Pancreas (tissue), 10 donors: ENCODE results near the gene CRIM1. TPM values are rescaled to one million over a fixed set of nuclear protein-coding genes. Genes with fewer than 3 reads are reported as not detected.

Experiments
- ATAC-seq, 4 donors: fragments of 200-7000 bp; cut with Tn5 transposase; one replicate each; pipeline versions ENCODE4 v1.8.0 to v1.9.1; 2020; ENCODE audit warnings: mild to moderate bottlenecking in 4 of 4, moderate library complexity in 4 of 4
- DNase-seq, 6 donors: peaks; one replicate each; pipeline ENCODE4 v3.0.0-alpha.2; 2020
- FAIRE-seq: peaks from 2 replicates; lab custom pipeline; 2012; peaks lifted over from hg19 to GRCh38; lab: Jason Lieb, UNC
- H3K27ac ChIP-seq, 4 donors: fragments of 200-600 bp; sonication (generic); 1 replicate in 3 of 4; 2 replicates in 1 of 4; pipeline versions ENCODE4 v1.5.0 to v1.8.0; 2020
- H3K27me3 ChIP-seq, 4 donors: fragments of 200-600 bp; one replicate each; pipeline ENCODE4 v1.8.0; 2021
- H3K36me3 ChIP-seq, 3 donors: fragments of 200-600 bp; sonication (generic) in 1 of 3; one replicate each; pipeline versions ENCODE4 v1.5.0 to v1.8.0; 2020 to 2021
- H3K4me1 ChIP-seq, 3 donors: fragments of 200-600 bp; one replicate each; pipeline ENCODE4 v1.8.0; 2021
- H3K4me3 ChIP-seq, 4 donors: fragments of 200-600 bp; sonication (generic) in 2 of 4; one replicate each; pipeline versions ENCODE4 v1.5.0 to v1.8.0; 2020 to 2021
- H3K9me3 ChIP-seq, 4 donors: fragments of 200-600 bp; one replicate each; pipeline ENCODE4 v1.8.0; 2021
- CTCF ChIP-seq, 4 donors: fragments of 200-600 bp; sonication (generic) in 3 of 4; IDR thresholded peaks; one replicate each; pipeline versions ENCODE4 v1.5.0 to v1.8.0; 2021; ENCODE audit warnings: antibody characterized with exemption in 4 of 4
- WGBS, 2 donors: extraction: QIAGEN DNeasy Blood & Tissue Kit; methylation state at CpG; one replicate each; pipeline ENCODE4 v1.1.7; 2013; 5-methylcytosine and 5-hydroxymethylcytosine counted together
- intact Hi-C, 3 donors: fragments of 100-400 bp; cut with DNase I; formaldehyde crosslinking; loops; one replicate each; pipeline versions ENCODE4 v1.11.1 to v1.14.2; 2022
- polyA plus RNA-seq, 2 donors: library from polyadenylated mRNA; stranded (reverse); fragments of 200-250 nt; gene quantifications; one replicate each; pipeline ENCODE4 v1.2.3, GENCODE V29; 2013
- total RNA-seq, 6 donors: library from RNA; stranded (reverse); fragmentation: NEBNext Ultra II Directional in 4 of 6; extraction: Animal tissue kit (Norgen Biotek cat#: 25700) in 4 of 6; gene quantifications; one replicate each; pipeline versions ENCODE4 v1.2.1 to v1.2.4, GENCODE V29; 2021 to 2023
- donor health status: healthy with polysubstance abuse.
- donor health status: DM: no; HTN: no; CAD: no; lungs with moderate emphysema.
- donor health status: DM: no; HTN: no; CAD: no.
- donor health status: control.
- donor health status: control.
- donor health status: Bipolar disorder and iron deficiency.
- donor health status: DM: yes; HTN: yes; CAD: no.
- donor health status: DM: no; HTN: no; CAD: no.
- donor health status: DM: no; HTN: no; CAD: no.
- donor health status: DM: yes; HTN: yes; CAD: no.

The CRIM1 gene
- total and polyA plus RNA-seq, 8 donors: 5.2 to 29.1 (median 20.2) TPM

- peaks cover 0 to 14% (median 0%) of the 10 kb centered on the region in 3 donors for H3K4me1 ChIP-seq
- H3K36me3 ChIP-seq: no peaks in the 10 kb centered on the region
- no peak for FAIRE-seq
- H3K27me3 ChIP-seq: no peaks in the 10 kb centered on the region
- H3K27ac ChIP-seq: no peak overlapping the region
- WGBS, 2 donors: 75 to 89% methylated on average over 11 of the region's 11 CpGs
- intact Hi-C loops: loop anchor here in 1 of 3 donors (5.0 kb wide), 1 partner anchor 112 kb away; no protein-coding TSS in a partner anchor
- no peak for ATAC-seq
- no peak for DNase-seq
- no peak overlapping the region for H3K4me3 ChIP-seq
- H3K9me3 ChIP-seq: no peaks in the 10 kb centered on the region
- TF ChIP-seq CTCF (IDR thresholded peaks at IDR 0.05): no peak
These were observed 108.6 kb downstream of the CRIM1 start for GRCh38 chr2:36464006-36464721.

GRCh38 chr2:36466135-36466534, 110.6 kb downstream of the CRIM1 start:
- no peak for DNase-seq
- FAIRE-seq: no peak
- Histone ChIP-seq H3K36me3 (no peaks in the 10 kb centered on the region), H3K27me3 (no peaks in the 10 kb centered on the region), H3K27ac (no peak overlapping the region), H3K9me3 (no peaks in the 10 kb centered on the region), H3K4me1 (peaks cover 0 to 6% (median 0%) of the 10 kb centered on the region in 3 donors), H3K4me3 (no peak overlapping the region)
- no peak for TF ChIP-seq CTCF (IDR thresholded peaks at IDR 0.05)
- 80 to 86% methylated on average over 4 of the region's 4 CpGs for WGBS, 2 donors
- intact Hi-C loops: no loop called here
- no peak for ATAC-seq

- TF ChIP-seq CTCF (IDR thresholded peaks at IDR 0.05): no peak
- no peaks in the 10 kb centered on the region for H3K9me3 ChIP-seq
- no peak for FAIRE-seq
- H3K27ac ChIP-seq: no peak overlapping the region
- H3K4me1 ChIP-seq: no peaks in the 10 kb centered on the region
- ATAC-seq: no peak
- no peak for DNase-seq
- H3K4me3 ChIP-seq: no peak overlapping the region
- WGBS, 2 donors: 63 to 79% methylated on average over 10 of the region's 10 CpGs
- no peaks in the 10 kb centered on the region for H3K36me3 ChIP-seq
- intact Hi-C loops: no loop called here
- no peaks in the 10 kb centered on the region for H3K27me3 ChIP-seq
These were observed 113.0 kb downstream of the CRIM1 start for GRCh38 chr2:36468463-36469105.

GRCh38 chr2:36469106-36469477, 113.5 kb downstream of the CRIM1 start:
- intact Hi-C loops: no loop called here
- Histone ChIP-seq H3K27ac (no peak overlapping the region), H3K9me3 (no peaks in the 10 kb centered on the region), H3K4me3 (no peak overlapping the region), H3K4me1 (no peaks in the 10 kb centered on the region), H3K27me3 (no peaks in the 10 kb centered on the region), H3K36me3 (no peaks in the 10 kb centered on the region)
- TF ChIP-seq CTCF (IDR thresholded peaks at IDR 0.05): no peak
- no peak for DNase-seq
- peak in 1 of 4 donors; percentile 19 for ATAC-seq
- 77 to 79% methylated on average over 1 of the region's 1 CpG for WGBS, 2 donors
- FAIRE-seq: no peak

- WGBS, 2 donors: 58 to 60% methylated on average over 3 of the region's 3 CpGs
- Histone ChIP-seq H3K4me1 (no peaks in the 10 kb centered on the region), H3K27ac (no peak overlapping the region), H3K9me3 (no peaks in the 10 kb centered on the region), H3K4me3 (no peak overlapping the region), H3K36me3 (no peaks in the 10 kb centered on the region), H3K27me3 (no peaks in the 10 kb centered on the region)
- intact Hi-C loops: no loop called here
- TF ChIP-seq CTCF (IDR thresholded peaks at IDR 0.05): no peak
- FAIRE-seq: no peak
- DNase-seq: no peak
- no peak for ATAC-seq
These were observed 114.1 kb downstream of the CRIM1 start for GRCh38 chr2:36469710-36470109.
